ENCODE results near the gene SFMBT1.

DNA sequence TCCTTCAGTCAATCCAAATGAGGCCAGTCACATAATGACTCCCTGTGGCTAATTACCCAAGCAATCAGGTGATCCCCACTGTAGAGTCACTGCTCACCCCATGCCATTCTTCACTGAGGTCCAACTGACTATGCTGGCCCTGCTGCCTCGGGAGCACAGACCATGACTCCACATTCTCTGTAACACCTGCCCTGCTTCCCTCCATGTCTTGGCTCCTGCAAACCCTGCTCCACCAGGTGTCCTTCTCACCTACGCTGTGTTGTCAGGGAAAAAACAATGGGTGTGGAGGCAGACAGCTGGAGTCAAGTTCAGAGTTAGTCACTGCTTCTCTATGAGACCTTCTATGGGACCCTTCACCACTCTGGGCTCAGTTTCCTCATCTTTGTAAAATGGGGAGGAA, 6.1 kb upstream of the SFMBT1 start:
- TF ChIP-seq, protein P1, sequence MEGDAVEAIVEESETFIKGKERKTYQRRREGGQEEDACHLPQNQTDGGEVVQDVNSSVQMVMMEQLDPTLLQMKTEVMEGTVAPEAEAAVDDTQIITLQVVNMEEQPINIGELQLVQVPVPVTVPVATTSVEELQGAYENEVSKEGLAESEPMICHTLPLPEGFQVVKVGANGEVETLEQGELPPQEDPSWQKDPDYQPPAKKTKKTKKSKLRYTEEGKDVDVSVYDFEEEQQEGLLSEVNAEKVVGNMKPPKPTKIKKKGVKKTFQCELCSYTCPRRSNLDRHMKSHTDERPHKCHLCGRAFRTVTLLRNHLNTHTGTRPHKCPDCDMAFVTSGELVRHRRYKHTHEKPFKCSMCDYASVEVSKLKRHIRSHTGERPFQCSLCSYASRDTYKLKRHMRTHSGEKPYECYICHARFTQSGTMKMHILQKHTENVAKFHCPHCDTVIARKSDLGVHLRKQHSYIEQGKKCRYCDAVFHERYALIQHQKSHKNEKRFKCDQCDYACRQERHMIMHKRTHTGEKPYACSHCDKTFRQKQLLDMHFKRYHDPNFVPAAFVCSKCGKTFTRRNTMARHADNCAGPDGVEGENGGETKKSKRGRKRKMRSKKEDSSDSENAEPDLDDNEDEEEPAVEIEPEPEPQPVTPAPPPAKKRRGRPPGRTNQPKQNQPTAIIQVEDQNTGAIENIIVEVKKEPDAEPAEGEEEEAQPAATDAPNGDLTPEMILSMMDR (conservative IDR thresholded peaks at IDR 0.05; ENCODE audit: low read length), result no peak
- no peak for TF ChIP-seq EZH2phosphoT487 (IDR thresholded peaks at IDR 0.05; ENCODE audit: borderline replicate concordance, low read depth, low read length)

Data from OCI-LY7 (cell line).